Hepatocyte (in vitro differentiated cells): ENCODE measurements around the gene TDRKH. TPM values are rescaled to one million over a fixed set of nuclear protein-coding genes. Genes with fewer than 3 reads are reported as not detected.

Source experiments
- DNase-seq: peaks from one replicate; pipeline ENCODE4 v3.0.0-alpha.2; 2016; ENCODE audit warnings: low spot score
- H2AFZ ChIP-seq: fragments of 200-600 bp; sonication (generic); 2 replicates; pipeline ENCODE4 v1.6.0; 2016; ENCODE audit warnings: antibody characterized with exemption, mild to moderate bottlenecking
- H3K27ac ChIP-seq: fragments of 200-600 bp; sonication (generic); 2 replicates; pipeline ENCODE4 v1.5.1; 2016; ENCODE audit warnings: mild to moderate bottlenecking
- H3K27me3 ChIP-seq: fragments of 200-600 bp; sonication (generic); 2 replicates; pipeline ENCODE4 v1.6.1; 2016
- H3K36me3 ChIP-seq: fragments of 200-600 bp; sonication (generic); replicated peaks from 2 replicates; pipeline ENCODE4 v1.5.1; 2016; ENCODE audit warnings: low read depth; ENCODE audit not compliant: insufficient read depth
- H3K4me1 ChIP-seq: fragments of 200-600 bp; sonication (generic); 2 replicates; pipeline ENCODE4 v1.5.1; 2016; ENCODE audit warnings: mild to moderate bottlenecking, moderate library complexity; ENCODE audit not compliant: insufficient read depth
- H3K4me2 ChIP-seq: fragments of 200-600 bp; sonication (generic); 2 replicates; pipeline ENCODE4 v1.6.0; 2016
- H3K4me3 ChIP-seq: fragments of 200-600 bp; sonication (generic); 2 replicates; pipeline ENCODE4 v1.5.1; 2016; ENCODE audit warnings: mild to moderate bottlenecking
- H3K79me2 ChIP-seq: fragments of 200-600 bp; sonication (generic); 2 replicates; pipeline ENCODE4 v1.6.0; 2017; ENCODE audit warnings: mild to moderate bottlenecking
- H3K9me2 ChIP-seq: fragments of 200-600 bp; sonication (generic); replicated peaks from 2 replicates; pipeline ENCODE4 v1.6.0; 2017; ENCODE audit warnings: mild to moderate bottlenecking; ENCODE audit not compliant: insufficient read depth
- H3K9me3 ChIP-seq: fragments of 200-600 bp; sonication (generic); 2 replicates; pipeline ENCODE4 v1.5.1; 2016; ENCODE audit warnings: low read depth, mild to moderate bottlenecking
- H4K20me1 ChIP-seq: fragments of 200-600 bp; sonication (generic); 2 replicates; pipeline ENCODE4 v1.6.0; 2016; ENCODE audit warnings: mild to moderate bottlenecking; ENCODE audit not compliant: insufficient read depth, poor library complexity, severe bottlenecking
- EZH2 ChIP-seq: fragments of 200-600 bp; sonication (generic); IDR thresholded peaks from 2 replicates; pipeline ENCODE4 v1.6.1; 2016; ENCODE audit warnings: antibody characterized with exemption, mild to moderate bottlenecking, borderline replicate concordance
- EZH2phosphoT487 ChIP-seq: fragments of 200-600 bp; sonication (generic); IDR thresholded peaks from one replicate; pipeline ENCODE4 v1.6.1; 2018; ENCODE audit warnings: antibody characterized with exemption, mild to moderate bottlenecking, low read depth, moderate library complexity; ENCODE audit not compliant: unreplicated experiment, severe bottlenecking
- WGBS: methylation state at CpG from one replicate; pipeline ENCODE4 v1.1.6; 2016; ENCODE audit warnings: low lambda C conversion rate; ENCODE audit errors: missing lambda C conversion rate; 5-methylcytosine and 5-hydroxymethylcytosine counted together
- polyA plus RNA-seq: library from polyadenylated mRNA; unstranded; fragments of >200 nt; fragmentation: Nextera tagmentation; extraction: Ambion mirVana; gene quantifications from 2 replicates; pipeline ENCODE4 v1.2.1, GENCODE V29; 2016
- total RNA-seq: library from RNA; depleted of rRNA; stranded (reverse); fragments of >200 nt; gene quantifications from 2 replicates; pipeline ENCODE4 v1.2.3, GENCODE V29; 2014
- TF ChIP-seq, protein P1 (sequence below): fragments of 200-600 bp; sonication (generic); IDR thresholded peaks from 2 replicates; pipeline ENCODE4 v1.5.1; 2016; ENCODE audit warnings: antibody characterized with exemption, mild to moderate bottlenecking; ENCODE audit not compliant: poor library complexity

Gene TDRKH
- total and polyA plus RNA-seq, 2 experiments from 2014 or later = 1.8 to 3.4 TPM

GRCh38 chr1:151819976-151820623, 29.8 kb upstream of the TDRKH start:
- H3K4me1 ChIP-seq = no peaks in the 10 kb centered on the region
- no peaks in the 10 kb centered on the region for H3K36me3 ChIP-seq
- no peak for TF ChIP-seq EZH2phosphoT487
- no peak for TF ChIP-seq EZH2
- TF ChIP-seq, protein P1, sequence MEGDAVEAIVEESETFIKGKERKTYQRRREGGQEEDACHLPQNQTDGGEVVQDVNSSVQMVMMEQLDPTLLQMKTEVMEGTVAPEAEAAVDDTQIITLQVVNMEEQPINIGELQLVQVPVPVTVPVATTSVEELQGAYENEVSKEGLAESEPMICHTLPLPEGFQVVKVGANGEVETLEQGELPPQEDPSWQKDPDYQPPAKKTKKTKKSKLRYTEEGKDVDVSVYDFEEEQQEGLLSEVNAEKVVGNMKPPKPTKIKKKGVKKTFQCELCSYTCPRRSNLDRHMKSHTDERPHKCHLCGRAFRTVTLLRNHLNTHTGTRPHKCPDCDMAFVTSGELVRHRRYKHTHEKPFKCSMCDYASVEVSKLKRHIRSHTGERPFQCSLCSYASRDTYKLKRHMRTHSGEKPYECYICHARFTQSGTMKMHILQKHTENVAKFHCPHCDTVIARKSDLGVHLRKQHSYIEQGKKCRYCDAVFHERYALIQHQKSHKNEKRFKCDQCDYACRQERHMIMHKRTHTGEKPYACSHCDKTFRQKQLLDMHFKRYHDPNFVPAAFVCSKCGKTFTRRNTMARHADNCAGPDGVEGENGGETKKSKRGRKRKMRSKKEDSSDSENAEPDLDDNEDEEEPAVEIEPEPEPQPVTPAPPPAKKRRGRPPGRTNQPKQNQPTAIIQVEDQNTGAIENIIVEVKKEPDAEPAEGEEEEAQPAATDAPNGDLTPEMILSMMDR = no peak
- H3K27ac ChIP-seq = no peak overlapping the region
- no peak overlapping the region for H2AFZ ChIP-seq
- H3K4me3 ChIP-seq = no peak overlapping the region
- no peaks in the 10 kb centered on the region for H3K9me3 ChIP-seq
- DNase-seq = no peak
- H4K20me1 ChIP-seq = no peaks in the 10 kb centered on the region
- no peak overlapping the region for H3K4me2 ChIP-seq
- 81% methylated on average over 7 of the region's 7 CpGs for WGBS
- no peaks in the 10 kb centered on the region for H3K9me2 ChIP-seq
- no peaks in the 10 kb centered on the region for H3K79me2 ChIP-seq
- no peaks in the 10 kb centered on the region for H3K27me3 ChIP-seq

DNA sequence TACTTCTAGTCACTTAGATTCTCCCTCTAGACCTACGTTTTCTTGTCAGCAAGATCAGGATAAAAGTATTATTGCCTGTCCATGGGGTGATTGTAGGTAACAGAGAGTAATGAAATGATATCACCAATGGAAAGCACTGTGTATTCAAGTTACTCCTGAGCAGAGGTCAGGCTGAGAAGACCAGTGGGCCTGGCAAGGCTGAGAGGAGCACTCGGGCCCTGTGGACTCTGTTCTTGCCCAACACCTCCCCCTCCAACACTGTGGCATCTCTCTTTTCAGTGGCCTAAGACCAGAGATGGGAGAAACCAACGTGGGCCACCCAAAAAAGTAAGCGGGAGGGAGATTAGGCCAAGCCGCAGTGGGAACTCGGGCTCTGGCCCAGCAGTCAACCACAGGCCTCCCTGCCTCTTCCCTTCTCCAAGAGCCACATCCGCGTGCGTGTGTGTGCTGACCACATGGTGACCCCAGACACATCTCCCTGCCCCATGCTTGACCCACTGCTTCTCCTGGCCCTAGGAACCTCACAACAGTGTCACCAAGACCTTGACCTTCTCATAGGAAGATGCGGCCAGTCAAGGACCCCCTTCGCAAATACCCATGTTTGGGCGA, 29.0 kb upstream of the TDRKH start:
- Histone ChIP-seq H3K9me3 (no peaks in the 10 kb centered on the region), H3K79me2 (no peaks in the 10 kb centered on the region), H3K4me3 (no peak overlapping the region), H3K36me3 (no peaks in the 10 kb centered on the region), H3K27ac (no peak overlapping the region), H3K4me1 (no peaks in the 10 kb centered on the region), H3K9me2 (no peaks in the 10 kb centered on the region), H2AFZ (no peak overlapping the region), H3K27me3 (no peaks in the 10 kb centered on the region), H4K20me1 (no peaks in the 10 kb centered on the region), H3K4me2 (no peak overlapping the region)
- WGBS = 86% methylated on average over 12 of the region's 12 CpGs
- TF ChIP-seq, protein P1 = no peak
- TF ChIP-seq EZH2 (no peak), EZH2phosphoT487 (no peak)
- DNase-seq = no peak

DNA sequence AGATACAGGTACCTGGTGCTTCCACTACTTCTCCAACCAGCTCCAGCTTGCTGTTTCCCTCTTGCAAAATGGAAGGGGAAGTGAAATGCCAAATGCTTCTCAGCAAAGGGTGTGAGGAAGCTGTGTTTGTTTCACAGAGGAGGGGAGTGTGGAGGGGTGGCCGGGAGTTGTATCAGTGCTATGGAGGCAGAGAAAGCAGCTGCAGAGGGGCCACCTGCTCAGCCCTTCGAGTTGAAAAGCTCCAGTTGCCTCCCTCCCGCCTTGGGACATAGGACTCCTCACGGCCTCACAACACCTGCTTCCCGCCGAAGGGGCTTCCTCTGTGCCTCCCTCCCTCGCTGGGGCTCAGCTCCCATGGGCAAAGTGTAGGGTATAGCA, 27.0 kb upstream of the TDRKH start:
- Histone ChIP-seq H3K79me2 (no peaks in the 10 kb centered on the region), H2AFZ (no peak overlapping the region), H3K4me2 (no peak overlapping the region), H3K27ac (no peak overlapping the region), H3K4me1 (no peaks in the 10 kb centered on the region), H3K27me3 (no peaks in the 10 kb centered on the region), H3K4me3 (no peak overlapping the region), H3K9me3 (no peaks in the 10 kb centered on the region), H4K20me1 (no peaks in the 10 kb centered on the region), H3K36me3 (no peaks in the 10 kb centered on the region), H3K9me2 (no peaks in the 10 kb centered on the region)
- TF ChIP-seq, protein P1 = no peak
- TF ChIP-seq EZH2 (no peak), EZH2phosphoT487 (no peak)
- DNase-seq = no peak
- 93% methylated on average over 6 of the region's 7 CpGs for WGBS
